EH (cell line): ENCODE data around the gene PRKCA.
A peak's percentile ranks its signal among the peaks of the same experiment; 100 is the strongest.

ENCODE experiments used
- DNase-seq: peaks from one replicate; pipeline ENCODE4 v3.0.0-alpha.2; 2015; ENCODE audit warnings: low read depth

PRKCA gene

GRCh38 chr17:66547151-66547865 is 244.9 kb downstream of the PRKCA start:
- no peak for DNase-seq

- DNase-seq, result peak; percentile 70
Measured at GRCh38 chr17:66548158-66548557, 245.7 kb downstream of the PRKCA start.

DNA sequence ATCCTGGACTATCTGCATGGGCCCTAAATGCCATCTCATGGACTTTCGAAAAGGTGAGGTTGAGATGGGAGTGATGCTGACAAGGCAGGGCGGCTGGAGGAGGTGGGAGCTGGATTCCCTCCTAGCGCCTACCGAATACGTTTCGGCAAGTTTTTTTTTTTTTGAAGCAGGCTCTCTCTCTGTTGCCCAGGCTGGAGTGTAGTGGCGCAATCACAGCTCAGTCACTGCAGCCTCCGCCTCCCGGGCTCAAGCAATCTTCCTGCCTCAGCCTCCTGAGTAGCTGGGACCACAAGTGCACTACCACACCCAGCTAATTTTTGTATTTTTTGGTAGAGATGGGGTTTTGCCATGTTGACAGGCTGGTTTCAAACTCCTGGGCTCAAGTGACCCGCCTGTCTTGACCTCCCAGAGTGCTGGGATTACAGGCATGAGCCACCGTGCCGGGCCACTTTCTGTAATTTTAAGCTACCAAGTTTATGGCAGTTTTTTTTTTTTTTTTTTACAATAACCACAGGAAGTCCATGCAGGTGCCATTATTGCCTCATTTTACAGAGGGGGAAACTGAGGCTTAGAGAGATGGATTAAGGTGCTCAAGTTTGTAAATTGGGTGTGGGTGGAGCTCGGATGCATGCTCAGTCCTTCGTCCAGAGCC is 246.4 kb downstream of the PRKCA start:
- no peak for DNase-seq

GRCh38 chr17:66549311-66549704 is 246.9 kb downstream of the PRKCA start:
- peak; percentile 91 for DNase-seq

DNA sequence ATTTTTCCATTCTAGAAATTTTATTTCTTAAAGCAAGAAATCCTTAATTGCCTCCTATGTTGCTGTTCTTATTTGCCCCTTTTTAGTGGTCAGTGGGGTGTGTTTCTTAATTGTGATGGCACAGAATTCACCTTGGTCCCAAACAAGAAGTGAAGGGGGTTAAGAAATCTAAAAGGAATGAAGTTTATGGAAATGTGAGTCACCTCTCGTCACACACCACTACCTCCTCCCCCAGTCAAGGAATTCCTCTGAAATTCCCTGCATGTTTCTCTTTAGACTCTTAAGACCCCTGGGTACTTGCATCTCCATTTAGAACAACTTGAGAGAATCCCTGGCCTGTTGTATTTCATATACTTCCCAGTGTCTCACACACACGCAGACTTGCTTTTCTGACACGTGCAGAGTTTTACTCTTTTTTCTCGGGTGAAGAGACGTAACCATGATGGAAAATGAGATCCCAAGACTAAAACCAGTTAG is 247.4 kb downstream of the PRKCA start:
- peak; percentile 95 for DNase-seq

- DNase-seq, result no peak
Measured at GRCh38 chr17:66551839-66552238, 249.4 kb downstream of the PRKCA start.

- DNase-seq, result no peak
Measured at GRCh38 chr17:66552371-66552770, 250.0 kb downstream of the PRKCA start.

DNA sequence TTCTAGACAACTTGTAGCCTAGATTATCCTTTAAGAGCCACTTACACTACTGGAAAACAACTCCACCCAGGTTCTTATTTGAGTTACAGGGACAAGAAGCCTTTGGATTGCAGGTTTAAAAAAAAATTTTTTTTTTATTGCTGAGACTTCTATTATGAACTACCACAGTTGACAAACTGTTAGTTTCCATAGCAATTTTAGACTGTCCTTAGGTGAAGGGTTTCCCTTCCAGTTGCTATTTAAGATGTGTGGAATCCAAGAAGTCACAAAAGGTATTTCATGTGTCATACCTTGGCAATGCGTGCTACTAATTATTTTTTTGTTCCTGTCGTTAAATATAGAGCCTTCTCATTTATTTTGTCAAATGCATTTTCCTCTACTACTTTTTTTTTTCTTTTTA is 253.2 kb downstream of the PRKCA start:
- DNase-seq, result peak; percentile 27

GRCh38 chr17:66557200-66557599 is 254.8 kb downstream of the PRKCA start:
- DNase-seq, result no peak

DNA sequence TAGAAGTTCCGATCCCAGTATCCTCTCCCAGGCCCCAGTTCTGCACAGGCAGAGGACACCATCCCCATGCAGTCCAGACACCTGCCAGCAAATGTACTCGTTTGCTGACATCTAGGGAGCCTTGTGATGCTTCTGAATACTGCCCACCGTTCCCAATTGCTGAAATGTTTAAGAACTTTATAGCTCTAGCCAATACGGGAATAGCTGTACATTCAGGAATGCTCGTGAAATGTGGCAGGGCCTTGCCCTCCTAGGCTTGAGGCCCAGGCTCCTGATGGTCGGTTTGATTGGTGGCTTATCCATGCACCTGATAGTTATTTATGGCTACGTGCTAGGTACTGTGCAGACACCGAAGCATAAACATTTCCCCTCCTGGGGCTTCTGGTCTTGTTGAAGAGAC is 255.5 kb downstream of the PRKCA start:
- no peak for DNase-seq

DNA sequence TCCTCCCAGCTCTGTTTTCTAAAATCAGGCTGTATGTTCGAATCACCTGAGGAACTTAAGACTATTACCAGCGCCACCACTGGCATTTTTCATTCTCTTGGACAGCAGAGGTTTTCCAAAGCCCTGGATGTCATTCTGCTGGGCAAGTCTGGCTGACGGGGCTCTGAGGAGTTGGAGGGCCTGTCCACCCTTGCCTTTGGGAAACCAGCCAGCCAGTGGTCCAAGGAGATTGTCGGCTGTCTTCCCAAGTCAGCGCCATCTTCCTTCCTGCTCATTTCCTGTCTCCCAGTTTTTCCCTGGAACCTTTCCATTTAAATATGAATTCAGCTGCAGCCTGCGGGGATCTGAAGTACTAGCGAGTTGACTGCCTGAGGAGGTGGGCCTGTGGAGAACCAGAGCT is 258.3 kb downstream of the PRKCA start:
- no peak for DNase-seq

DNA sequence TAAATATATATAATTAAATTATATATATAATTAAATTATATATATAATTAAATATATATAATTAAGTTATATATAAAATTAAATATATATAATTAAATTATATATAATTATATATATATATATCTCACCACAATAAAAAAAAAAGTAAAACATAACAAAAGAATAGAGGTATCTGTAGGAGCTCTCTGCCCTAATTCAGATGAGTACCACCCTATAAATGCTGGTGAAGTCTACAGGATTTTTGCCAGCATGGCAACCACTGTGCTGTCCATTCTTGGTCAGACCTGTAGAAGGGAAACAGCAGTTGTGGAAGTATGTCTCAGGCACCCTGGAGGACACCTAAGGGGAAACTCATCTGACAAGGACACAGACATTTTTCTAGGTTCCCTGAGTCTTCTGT is 259.7 kb downstream of the PRKCA start:
- DNase-seq, result no peak

DNA sequence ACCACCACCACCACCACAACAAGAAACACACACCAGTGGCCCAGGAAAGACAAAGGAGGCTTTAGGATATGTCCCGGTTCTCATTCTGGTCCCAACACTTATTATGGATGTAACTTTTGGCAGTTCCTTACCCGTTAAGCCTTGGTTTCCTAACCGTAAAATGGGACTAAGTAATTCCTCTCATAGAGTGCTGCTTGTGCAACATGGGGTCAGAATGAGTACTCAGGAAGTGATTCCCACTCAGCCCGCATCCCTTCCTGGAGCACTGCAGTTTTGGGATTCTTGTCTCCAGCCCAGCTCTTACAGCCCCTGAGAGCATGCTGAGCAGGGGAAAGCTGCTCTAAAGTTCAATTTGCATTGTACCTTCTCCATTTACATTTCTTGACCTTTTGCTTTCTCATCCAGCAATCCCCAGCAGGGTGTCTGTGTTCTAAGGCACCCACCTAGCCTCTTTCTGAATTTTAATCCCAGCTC is 262.6 kb downstream of the PRKCA start:
- DNase-seq, result peak; percentile 82

DNA sequence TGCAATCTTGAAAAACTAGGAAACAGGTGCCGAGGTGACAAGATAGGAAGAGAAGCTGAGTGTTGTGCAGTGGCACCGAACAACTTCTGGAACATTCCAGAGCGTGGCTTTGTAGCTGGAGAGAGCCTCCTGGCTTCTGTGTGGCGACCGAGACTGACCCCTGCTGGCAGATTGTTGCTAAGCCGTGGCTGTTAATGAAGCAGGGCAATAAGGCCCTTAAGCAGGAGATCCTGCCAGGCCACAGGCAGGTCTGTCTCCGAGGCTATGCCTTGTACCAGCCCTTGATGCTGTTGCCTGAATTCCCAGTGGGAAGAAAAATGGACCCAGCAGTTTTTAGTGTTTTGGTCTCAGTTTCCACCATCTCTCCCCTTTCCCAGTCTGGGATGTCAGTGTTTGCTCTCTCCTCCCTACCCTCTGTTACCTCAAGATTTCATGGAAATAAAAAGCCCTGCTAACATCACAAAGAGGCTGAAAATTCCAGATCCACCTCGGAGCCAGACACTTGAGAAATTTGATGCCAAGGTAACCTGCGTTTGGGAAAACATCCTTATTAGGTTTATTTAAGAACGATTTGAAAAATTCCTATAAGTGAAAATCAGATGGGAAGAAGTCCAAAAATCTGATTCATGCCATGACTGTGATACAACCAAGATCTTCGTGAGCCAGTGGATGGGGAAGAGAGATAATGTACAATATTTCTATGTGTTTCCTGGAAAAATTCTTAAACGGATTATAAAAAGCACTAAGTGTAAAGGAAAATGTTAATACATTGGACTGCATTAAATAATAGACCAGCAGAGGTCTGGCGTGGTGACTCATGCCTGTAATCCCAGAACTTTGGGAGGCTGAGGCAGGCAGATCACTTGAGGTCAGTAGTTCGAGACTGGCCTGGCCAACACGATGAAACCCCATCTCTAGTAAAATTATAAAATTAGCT is 265.1 kb downstream of the PRKCA start:
- peak; percentile 93 for DNase-seq

DNA sequence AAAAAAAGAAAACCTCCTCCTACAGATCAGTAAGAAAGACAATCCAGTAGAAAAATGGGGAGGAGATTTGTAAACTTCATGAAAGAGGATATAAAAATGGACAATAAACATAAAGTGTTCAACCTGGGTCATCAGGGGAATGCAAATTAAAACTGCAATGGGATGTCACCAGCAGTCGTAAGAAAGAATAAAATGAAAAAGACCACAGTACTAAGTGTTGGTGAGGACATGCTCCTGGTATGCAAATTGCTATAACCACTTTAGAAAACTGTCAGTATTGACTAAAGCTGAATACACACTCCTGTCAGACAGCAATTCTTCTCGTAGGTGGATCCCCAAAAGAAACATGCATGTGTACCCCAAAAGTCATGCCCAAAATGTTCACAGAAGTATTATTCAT is 267.2 kb downstream of the PRKCA start:
- no peak for DNase-seq

DNA sequence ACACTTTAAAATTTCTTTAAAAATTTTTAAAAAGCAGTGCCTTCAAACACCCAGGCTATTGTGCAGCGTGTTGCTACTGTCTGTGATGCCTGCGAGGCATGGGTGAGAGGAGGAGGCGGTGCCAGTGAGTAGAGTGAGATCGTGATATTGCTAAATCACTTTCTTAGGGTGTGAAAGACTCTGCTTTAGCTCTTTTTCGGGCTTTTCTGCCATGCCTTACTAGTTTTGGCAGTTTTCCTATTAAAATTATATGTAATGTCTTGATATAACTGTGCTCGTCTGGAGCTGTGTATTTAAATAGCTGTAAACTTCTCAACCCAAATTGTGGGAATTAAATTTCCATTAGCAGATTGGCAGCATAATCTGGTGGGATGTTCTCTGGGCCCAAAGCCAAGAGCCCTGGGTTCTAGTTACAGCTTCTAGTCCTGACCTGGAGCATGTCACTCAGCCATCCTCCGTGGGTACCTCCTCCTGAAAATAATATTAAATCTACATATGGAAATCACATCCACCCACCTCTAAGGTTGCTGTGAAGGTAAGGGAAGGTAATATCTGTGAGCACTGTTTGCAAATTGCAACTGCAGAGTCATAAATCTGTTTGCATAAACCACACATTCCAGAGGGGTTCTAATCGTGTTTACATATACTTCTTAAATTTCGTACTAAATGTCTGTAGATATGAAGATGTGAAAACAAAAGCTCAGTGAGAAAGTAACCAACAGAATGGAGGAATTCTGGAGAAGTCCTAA is 268.2 kb downstream of the PRKCA start:
- DNase-seq, result peak; percentile 36

DNA sequence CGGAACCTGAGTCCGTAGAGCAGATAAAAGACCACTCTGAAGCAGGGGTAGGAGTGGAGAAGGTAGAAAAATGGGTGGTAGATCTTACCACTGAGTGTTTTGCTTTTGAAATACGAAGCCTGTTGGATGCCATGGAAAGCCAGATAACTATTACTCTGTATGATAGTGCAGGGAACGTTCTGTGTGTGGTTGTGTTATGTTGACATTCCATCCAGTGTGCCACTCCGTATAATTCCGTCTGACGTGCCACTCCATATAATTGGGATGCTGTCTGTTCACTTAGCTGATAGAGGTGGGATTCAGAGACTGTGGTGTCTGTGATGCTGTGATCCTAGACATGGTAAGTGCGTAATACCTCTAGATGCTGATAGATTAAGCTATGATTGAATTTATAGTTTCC is 269.3 kb downstream of the PRKCA start:
- no peak for DNase-seq

- no peak for DNase-seq
Measured at GRCh38 chr17:66573078-66573477, 270.7 kb downstream of the PRKCA start.

DNA sequence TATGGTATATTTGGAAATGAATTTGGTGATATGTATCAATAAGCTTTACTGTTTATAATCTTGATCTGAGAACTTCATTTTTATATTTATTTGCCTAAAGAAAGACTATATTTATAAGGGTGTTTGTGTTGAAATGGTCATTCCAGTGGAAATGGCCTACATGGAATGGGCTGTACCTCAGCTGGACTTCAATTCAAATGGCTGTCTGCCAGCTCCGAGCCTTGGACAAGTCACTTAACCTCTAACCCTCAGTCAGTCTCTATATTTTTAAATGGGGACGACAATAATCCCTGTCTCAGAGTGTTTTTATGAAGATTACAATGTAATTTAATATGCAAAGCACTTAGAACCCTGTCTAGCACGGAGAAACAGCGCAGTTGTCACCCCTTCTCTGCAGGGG is 271.7 kb downstream of the PRKCA start:
- DNase-seq, result no peak

GRCh38 chr17:66576473-66576872 is 274.1 kb downstream of the PRKCA start:
- no peak for DNase-seq

GRCh38 chr17:66577041-66577440 is 274.6 kb downstream of the PRKCA start:
- no peak for DNase-seq
